Measurements from ENCODE around the gene AATF.
A peak's percentile ranks its signal among the peaks of the same experiment; 100 is the strongest.

The AATF gene

DNA sequence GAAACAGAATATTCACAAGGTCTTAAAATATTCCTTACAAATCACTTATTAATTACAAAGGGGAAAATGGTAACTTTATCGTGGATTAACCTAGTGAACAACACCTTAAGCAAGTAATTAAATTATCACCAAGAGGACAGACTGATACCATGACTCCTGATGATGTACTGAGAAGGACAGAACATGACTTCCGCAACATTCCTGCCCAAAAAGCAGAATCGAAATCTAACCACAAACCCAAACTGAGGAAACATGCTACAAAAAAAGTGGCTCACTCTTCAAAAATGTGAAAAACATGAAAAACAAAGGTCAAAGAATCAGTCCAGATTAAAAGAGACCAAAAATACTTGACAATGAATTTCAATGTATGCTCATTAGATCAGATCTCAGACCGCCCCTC, 151.5 kb downstream of the AATF start:
- H3K9ac ChIP-seq (ENCODE audit: low read length), result no peak overlapping the region
- H3K9me2 ChIP-seq (replicated peaks; ENCODE audit: insufficient read depth, low read length), result no peaks in the 10 kb centered on the region
- no peaks in the 10 kb centered on the region for H4K20me1 ChIP-seq (ENCODE audit: insufficient read depth, low read length)
- H3K9me3 ChIP-seq (replicated peaks; ENCODE audit: insufficient read depth, low read length), result no peaks in the 10 kb centered on the region
- H3K79me2 ChIP-seq (ENCODE audit: low read length), result no peaks in the 10 kb centered on the region
- H3K4me3 ChIP-seq (ENCODE audit: low read length), result no peak overlapping the region
- no peak for DNase-seq
- no peak overlapping the region for H2AFZ ChIP-seq (ENCODE audit: low read length)
- no peaks in the 10 kb centered on the region for H3F3A ChIP-seq (ENCODE audit: insufficient read depth, low read length)
- TF ChIP-seq EZH2 (optimal IDR thresholded peaks at IDR 0.05; ENCODE audit: low read depth, low read length) (no peak), EZH2phosphoT487 (IDR thresholded peaks at IDR 0.05; ENCODE audit: low read length) (no peak)
- TF ChIP-seq, protein P1, sequence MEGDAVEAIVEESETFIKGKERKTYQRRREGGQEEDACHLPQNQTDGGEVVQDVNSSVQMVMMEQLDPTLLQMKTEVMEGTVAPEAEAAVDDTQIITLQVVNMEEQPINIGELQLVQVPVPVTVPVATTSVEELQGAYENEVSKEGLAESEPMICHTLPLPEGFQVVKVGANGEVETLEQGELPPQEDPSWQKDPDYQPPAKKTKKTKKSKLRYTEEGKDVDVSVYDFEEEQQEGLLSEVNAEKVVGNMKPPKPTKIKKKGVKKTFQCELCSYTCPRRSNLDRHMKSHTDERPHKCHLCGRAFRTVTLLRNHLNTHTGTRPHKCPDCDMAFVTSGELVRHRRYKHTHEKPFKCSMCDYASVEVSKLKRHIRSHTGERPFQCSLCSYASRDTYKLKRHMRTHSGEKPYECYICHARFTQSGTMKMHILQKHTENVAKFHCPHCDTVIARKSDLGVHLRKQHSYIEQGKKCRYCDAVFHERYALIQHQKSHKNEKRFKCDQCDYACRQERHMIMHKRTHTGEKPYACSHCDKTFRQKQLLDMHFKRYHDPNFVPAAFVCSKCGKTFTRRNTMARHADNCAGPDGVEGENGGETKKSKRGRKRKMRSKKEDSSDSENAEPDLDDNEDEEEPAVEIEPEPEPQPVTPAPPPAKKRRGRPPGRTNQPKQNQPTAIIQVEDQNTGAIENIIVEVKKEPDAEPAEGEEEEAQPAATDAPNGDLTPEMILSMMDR (IDR thresholded peaks at IDR 0.05; ENCODE audit: low read length), result no peak
- H3K4me1 ChIP-seq (ENCODE audit: low read length), result 0 out of 2 replicates have a peak, but pooled peaks cover 3% of the 10 kb centered on the region
- H3K27ac ChIP-seq (ENCODE audit: low read length), result peak overlapping the region; percentile 26; the same call in 1 of the 2 replicates
- 0 out of 2 replicates have a peak overlapping the region, but pooled peaks have one; percentile 8 for H3K4me2 ChIP-seq (ENCODE audit: low read depth, low read length)
- no peaks in the 10 kb centered on the region for H3K36me3 ChIP-seq (replicated peaks; ENCODE audit: insufficient read depth, low read length)
- H3K27me3 ChIP-seq (replicated peaks; ENCODE audit: insufficient read depth, low read length), result no peaks in the 10 kb centered on the region

DNA sequence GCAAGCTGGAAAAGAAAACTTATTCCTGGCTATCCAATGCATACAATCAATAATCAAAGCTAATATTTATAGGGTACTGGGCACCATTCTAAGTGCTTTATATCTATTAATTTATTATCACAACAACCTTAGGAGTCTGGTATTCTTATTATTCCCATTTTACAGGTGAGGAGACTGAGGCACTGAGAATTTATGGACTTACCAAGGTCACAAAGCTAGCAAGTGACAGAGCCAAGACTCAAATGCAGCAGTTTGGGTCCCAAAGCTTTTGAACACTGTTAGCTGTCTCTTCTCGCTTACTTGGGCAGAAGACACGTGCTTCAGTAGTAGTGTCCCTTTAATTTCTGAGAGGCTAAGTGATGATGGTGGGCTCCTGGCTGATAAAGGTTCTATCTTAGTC, 152.6 kb downstream of the AATF start:
- DNase-seq, result no peak
- no peaks in the 10 kb centered on the region for H3K79me2 ChIP-seq (ENCODE audit: low read length)
- no peaks in the 10 kb centered on the region for H4K20me1 ChIP-seq (ENCODE audit: insufficient read depth, low read length)
- no peaks in the 10 kb centered on the region for H3K36me3 ChIP-seq (replicated peaks; ENCODE audit: insufficient read depth, low read length)
- H3K4me3 ChIP-seq (ENCODE audit: low read length), result no peak overlapping the region
- H3K27me3 ChIP-seq (replicated peaks; ENCODE audit: insufficient read depth, low read length), result no peaks in the 10 kb centered on the region
- H3F3A ChIP-seq (ENCODE audit: insufficient read depth, low read length), result no peaks in the 10 kb centered on the region
- no peak overlapping the region for H3K9ac ChIP-seq (ENCODE audit: low read length)
- no peaks in the 10 kb centered on the region for H3K9me2 ChIP-seq (replicated peaks; ENCODE audit: insufficient read depth, low read length)
- H3K27ac ChIP-seq (ENCODE audit: low read length), result no peak overlapping the region
- 0 out of 2 replicates have a peak, but pooled peaks cover 3% of the 10 kb centered on the region for H3K4me1 ChIP-seq (ENCODE audit: low read length)
- no peaks in the 10 kb centered on the region for H3K9me3 ChIP-seq (replicated peaks; ENCODE audit: insufficient read depth, low read length)
- H2AFZ ChIP-seq (ENCODE audit: low read length), result no peak overlapping the region
- no peak for TF ChIP-seq EZH2phosphoT487 (IDR thresholded peaks at IDR 0.05; ENCODE audit: low read length)
- no peak for TF ChIP-seq EZH2 (optimal IDR thresholded peaks at IDR 0.05; ENCODE audit: low read depth, low read length)
- TF ChIP-seq, protein P1 (IDR thresholded peaks at IDR 0.05; ENCODE audit: low read length), result no peak
- no peak overlapping the region for H3K4me2 ChIP-seq (ENCODE audit: low read depth, low read length)

DNA sequence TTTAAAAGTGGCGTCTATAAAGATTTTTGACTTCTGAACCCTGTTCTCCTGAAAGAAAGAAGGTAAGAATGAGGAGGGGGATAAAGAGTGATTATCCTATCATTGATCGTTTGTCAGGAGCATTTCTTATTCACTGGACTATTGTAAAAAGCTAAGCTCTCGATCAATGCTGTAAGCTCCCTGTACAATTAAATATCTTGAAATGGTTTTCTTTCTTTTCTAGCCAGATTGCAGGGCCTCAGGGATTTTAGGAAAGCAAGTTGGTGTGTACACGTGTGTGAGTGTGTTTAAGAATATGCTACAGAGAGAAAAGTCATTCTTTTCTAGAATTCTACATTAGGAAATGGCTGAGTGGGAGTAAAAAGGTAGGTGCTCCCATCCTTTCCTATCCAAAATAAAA, 154.5 kb downstream of the AATF start:
- Histone ChIP-seq H3K4me1 (ENCODE audit: low read length) (0 out of 2 replicates have a peak, but pooled peaks cover 3% of the 10 kb centered on the region), H3K9me3 (replicated peaks; ENCODE audit: insufficient read depth, low read length) (no peaks in the 10 kb centered on the region), H3K9ac (ENCODE audit: low read length) (no peak overlapping the region), H3K79me2 (ENCODE audit: low read length) (no peaks in the 10 kb centered on the region), H3F3A (ENCODE audit: insufficient read depth, low read length) (no peaks in the 10 kb centered on the region), H2AFZ (ENCODE audit: low read length) (no peak overlapping the region), H3K4me3 (ENCODE audit: low read length) (no peak overlapping the region), H3K27me3 (replicated peaks; ENCODE audit: insufficient read depth, low read length) (no peaks in the 10 kb centered on the region), H3K9me2 (replicated peaks; ENCODE audit: insufficient read depth, low read length) (no peaks in the 10 kb centered on the region), H3K27ac (ENCODE audit: low read length) (no peak overlapping the region), H3K36me3 (replicated peaks; ENCODE audit: insufficient read depth, low read length) (no peaks in the 10 kb centered on the region), H3K4me2 (ENCODE audit: low read depth, low read length) (no peak overlapping the region), H4K20me1 (ENCODE audit: insufficient read depth, low read length) (no peaks in the 10 kb centered on the region)
- DNase-seq, result no peak
- TF ChIP-seq, protein P1 (IDR thresholded peaks at IDR 0.05; ENCODE audit: low read length), result no peak
- TF ChIP-seq EZH2phosphoT487 (IDR thresholded peaks at IDR 0.05; ENCODE audit: low read length) (no peak), EZH2 (optimal IDR thresholded peaks at IDR 0.05; ENCODE audit: low read depth, low read length) (no peak)
